NCI-H2196 (cell line): ENCODE results near the gene HNRNPA2B1.

Experiments
- DNase-seq: peaks from one replicate; lab custom pipeline; 2025; ENCODE audit not compliant: unreplicated experiment; lab: John Stamatoyannopoulos, UW

Gene HNRNPA2B1

DNA sequence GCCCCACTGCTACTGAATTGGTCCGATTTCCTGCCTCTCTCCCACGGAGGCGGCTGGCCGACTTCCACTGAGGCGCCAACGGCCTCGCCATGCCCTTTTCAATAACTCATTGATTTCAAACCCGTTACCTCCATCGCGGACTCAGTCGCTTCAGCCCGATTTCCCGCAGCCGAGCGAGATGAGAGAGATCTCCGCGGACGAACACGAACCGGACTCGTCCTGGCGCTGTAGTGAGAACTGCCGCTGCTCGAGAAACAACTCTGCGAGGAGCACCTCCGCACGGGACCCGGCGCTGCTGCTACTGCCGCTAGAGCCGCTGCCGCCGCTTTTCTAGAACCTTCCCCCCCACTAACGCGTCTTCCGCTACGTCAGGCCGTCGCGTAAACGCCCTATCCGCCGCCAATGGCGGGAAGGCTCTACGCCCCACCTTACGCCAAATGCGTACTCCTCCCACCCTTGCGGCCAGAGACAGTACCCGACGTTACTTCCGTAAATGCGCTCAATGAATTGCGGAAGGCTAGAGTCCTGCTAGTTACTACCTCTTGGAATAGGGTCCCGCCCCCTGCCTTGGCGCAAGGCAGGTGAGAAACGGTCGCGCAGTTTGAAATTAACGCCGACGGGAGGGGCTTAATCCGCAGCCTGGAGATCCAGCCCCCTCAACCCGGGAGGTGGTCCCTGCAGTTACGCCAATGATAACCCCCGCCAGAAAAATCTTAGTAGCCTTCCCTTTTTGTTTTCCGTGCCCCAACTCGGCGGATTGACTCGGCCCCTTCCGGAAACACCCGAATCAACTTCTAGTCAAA lies at the start of gene HNRNPA2B1:
TSS of gene HNRNPA2B1 (minus strand) at position 303 of the 803 bp plus-strand sequence. CDS start at position 134, 169 bp downstream.
- DNase-seq, result peak; percentile 99

- DNase-seq, result no peak
Measured at GRCh38 chr7:26250239-26250638, 49.7 kb upstream of the HNRNPA2B1 start.

GRCh38 chr7:26245150-26245549 lies 44.6 kb upstream of the HNRNPA2B1 start:
- no peak for DNase-seq

DNA sequence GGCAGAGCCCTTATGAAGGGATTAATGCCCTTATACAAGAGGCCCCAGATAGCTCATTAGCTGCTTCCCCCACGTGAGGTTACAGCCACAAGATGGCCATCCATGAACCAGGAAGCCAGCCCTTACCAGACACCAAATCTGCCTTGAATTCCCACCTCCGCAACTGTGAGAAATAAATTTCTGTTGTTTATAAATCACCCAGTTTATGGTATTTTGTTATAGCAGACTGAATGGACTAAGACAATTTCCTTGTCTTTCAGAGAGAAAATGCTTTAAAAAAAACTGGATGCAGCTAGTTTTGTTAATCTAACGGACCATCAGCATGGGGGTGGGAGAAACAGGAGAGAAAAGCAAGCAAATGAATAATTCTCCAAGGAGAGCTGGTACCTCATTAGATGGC lies 37.5 kb upstream of the HNRNPA2B1 start:
- DNase-seq, result no peak

DNA sequence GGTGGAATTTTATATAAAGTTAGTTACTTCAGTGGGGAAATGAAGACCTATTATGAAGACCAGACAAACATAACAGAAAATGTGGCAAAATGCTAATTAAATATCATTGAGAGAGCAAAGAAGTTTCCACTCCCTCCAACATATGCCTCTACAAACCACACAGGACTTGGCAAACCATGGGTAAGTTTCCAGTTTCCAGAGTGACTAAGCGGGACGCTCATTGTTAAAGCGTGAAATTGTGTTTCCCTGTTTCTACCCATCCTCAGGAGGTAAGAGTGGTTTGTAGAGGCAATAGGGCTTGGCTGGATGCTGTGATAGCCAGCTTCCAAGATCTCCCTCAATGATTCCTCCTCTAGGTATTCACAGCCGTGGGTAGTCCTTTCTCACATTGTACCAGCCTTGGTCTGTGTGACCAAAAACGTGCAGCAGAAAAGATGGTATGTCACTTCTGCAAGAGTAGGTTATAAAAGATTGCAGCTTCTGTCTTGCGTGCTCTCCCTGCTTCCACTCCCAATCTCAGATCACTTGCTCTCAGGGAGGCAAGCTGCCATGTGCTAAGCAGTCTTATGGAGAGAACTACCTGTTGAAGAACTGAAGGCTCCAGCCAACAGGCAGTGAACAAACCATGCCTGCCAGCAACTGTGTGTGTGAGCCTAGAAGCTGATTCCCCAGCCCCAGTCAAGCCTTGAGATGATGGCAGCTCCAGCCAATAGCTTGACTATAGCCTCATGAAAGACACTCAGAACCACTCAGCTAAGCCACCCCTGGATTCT lies 36.7 kb upstream of the HNRNPA2B1 start:
- DNase-seq, result no peak

DNA sequence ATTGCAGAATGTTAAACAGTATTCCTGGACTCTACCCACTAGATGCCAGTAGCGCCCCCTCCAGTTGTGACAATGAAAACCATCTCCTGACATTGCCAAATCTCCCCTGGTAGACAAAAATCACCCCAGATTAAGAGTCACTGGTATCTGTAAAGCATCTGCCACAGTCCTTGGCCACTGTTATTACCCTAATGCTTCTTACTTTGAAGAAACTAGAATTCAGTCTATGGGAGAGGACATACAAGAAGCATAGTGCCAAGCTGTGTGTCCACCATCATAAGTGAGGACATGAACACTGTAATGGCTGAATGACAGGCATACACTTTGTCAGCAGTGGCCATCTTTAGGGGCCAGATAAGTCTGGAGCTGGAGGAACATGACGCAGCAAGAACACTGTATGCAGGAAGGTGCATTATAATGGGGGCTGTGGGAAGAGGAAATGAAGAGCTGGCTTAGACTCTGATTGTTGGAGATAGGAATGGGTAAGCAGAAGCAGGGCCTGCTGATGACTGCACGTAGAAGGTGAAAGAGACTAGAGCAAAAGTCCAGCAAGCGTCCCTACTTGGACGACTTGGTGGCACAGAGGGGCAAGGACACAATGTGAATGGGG lies 33.5 kb upstream of the HNRNPA2B1 start:
- DNase-seq, result no peak

GRCh38 chr7:26227987-26228386 lies 27.4 kb upstream of the HNRNPA2B1 start:
- no peak for DNase-seq

DNA sequence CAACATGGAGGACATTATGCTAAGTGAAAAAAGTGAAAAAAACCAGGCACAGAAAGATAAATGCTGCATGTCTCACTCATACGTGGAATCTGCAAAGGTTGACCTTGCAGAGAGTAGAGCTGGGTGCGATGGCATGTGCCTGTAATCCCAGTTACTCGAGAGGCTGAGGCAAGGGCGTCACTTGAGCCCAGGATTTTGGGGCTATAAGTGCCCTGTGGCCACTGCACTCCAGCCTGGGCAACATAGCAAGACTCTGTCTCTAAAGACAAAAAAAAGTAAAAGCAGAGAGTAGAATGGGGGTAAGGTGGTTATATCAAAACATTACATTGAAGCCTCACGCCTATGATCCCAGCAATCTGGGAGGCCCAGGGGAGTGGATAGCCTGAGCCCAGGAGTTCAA lies 23.8 kb upstream of the HNRNPA2B1 start:
- no peak for DNase-seq

GRCh38 chr7:26216049-26216448 lies 15.5 kb upstream of the HNRNPA2B1 start:
- DNase-seq, result no peak

- no peak for DNase-seq
Measured at GRCh38 chr7:26213807-26214515, 13.4 kb upstream of the HNRNPA2B1 start.

GRCh38 chr7:26212921-26213718 lies 12.6 kb upstream of the HNRNPA2B1 start:
- DNase-seq, result no peak

GRCh38 chr7:26208040-26208439 lies 7.5 kb upstream of the HNRNPA2B1 start:
- no peak for DNase-seq

DNA sequence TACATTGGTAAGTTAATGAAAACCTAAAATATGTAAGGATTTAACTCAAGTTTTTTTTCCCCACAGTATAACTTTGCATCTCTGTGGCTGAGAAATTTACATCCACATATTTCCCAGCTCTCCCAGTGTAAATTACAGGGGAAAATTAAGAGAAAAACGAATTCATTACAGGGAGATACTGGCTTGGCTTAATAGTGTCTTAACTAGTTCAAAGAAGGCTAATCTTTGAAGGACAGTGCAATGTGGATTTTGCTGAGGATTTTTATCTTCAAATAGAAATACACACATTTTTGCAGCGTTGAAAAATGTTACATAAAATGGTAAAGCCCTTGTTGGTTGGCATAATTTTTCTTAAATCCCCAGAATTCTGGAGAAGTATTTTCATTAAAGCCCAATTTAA lies 2.5 kb upstream of the HNRNPA2B1 start:
- no peak for DNase-seq

DNA sequence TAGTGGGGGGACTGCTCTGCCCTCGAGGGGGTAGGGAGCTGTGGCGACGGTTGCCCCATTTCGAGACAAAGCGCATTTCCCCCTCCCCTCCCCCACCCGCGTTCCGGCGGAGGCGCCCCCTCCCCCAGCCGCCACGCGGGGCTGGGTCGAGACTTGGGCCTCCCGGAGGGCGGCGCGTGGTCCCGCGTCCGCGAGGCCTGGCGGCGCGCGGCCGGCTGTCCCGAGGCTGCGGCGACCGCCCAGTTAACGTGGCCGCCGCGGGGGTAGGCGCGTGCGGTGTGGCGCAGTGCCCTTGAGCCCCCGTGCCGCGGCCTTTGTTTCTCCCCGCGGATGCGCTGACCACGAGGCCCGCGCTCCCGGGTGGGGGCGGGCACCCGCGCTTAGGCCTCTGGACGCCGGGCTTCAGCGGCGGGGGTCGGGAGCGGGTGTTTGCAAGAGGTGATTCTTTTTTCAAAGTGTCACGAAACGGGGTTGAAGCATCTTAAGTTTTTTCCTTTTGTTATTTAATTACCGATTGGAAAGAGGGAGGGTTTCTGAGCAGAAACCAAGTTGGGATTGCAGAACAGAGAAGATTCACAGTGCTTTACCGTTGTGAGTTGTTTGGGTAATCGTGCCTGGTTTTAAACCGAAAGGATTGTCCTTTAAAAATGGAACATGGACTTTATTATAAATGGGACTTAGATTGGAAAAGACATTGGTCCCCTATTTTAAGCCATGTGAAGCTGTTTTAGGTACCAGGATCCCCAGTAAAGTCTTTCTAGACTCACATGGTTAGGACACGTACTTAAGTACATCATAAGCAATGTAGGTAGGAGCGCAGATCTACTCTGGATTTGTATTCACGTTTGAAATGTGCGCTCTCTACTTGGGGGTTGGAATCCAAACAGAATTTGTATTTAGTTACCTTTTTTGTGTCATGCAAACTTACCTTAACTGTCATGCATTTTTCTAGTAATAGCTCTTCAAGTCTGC lies 1.8 kb upstream of the HNRNPA2B1 start:
- DNase-seq, result peak; percentile 29

GRCh38 chr7:26201247-26202018 lies 887 bp upstream of the HNRNPA2B1 start, which contains the start of gene CBX3:
TSS of gene CBX3 (plus strand) at chr7:26201745. CDS start at chr7:26202999, 1,254 bp downstream.
- DNase-seq, result peak; percentile 94

- peak; percentile 67 for DNase-seq
Measured at GRCh38 chr7:26200038-26200443, 505 bp downstream of the HNRNPA2B1 start.

- DNase-seq, result peak; percentile 67
Measured at GRCh38 chr7:26199301-26200037, 1.1 kb downstream of the HNRNPA2B1 start.

DNA sequence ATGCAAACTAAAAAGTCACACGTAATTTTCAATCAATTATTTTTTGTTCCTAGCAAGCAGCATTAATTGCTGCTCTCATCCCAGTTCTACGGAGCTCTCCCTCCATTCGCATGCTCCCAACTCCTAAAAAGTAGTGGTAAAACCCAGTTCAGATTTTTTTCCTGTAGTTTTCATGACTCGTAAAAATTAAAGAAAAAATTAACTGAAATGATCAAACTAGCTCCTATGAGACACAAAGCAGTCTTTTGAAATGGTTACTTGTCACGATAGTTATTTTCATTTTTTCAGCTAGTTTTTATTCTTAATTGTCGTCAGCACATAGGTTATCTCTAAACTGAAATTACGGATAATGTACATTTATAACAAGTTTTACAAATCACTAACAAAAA lies 1.8 kb downstream of the HNRNPA2B1 start:
- DNase-seq, result no peak
